ENCODE results near the gene PCSK6. TPM values are rescaled to one million over a fixed set of nuclear protein-coding genes. Genes with fewer than 3 reads are reported as not detected.

PCSK6 gene
- total RNA-seq, 2 donors from 2014 or later = 29.9 to 39.5 TPM

DNA sequence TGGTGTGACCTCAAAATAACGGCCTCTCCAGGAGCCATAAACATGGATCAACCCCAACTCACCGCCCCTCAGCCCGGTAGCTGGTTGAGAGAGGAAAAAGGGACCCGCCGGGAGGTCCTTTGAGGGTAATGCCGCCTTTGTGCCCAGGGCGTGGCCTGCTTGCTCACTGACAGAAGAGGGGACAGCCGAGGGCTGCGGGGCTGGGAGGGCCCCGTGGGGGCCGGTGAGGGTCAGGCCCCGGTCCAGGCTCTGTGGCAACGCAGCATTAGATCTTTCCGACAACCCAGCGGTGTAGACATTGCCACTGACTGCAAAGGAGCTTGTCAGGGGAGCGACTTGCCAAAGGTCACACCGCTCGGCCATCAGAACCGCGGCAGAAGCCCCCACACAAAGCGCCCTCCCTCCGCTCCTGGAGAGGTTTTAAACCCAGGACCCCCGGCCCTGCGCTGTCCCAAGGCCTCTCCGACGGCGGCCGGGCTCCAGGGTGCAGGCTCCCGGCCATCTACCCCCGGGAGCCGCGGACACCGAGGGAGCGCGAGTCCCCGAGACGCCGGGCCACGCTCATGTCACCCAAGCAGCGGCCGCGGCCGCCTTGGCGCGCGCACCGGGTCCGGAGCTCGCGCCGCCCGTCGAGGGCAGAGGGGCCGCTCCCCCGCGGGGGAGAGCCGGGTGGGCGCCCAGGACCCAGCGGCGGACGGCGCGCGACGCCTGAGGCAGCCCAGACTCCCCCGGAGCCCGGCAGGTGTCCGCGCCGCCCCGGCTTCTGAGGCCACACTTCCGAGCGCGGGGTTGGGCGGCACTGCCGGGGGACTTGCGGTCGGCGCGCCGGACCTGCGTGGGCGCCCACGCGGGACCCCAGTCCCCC, 975 bp downstream of the PCSK6 start:
- no peak for TF ChIP-seq CTCF (IDR thresholded peaks at IDR 0.05)
- peak overlapping the region; percentile 47 for H3K4me3 ChIP-seq
- no peaks in the 10 kb centered on the region for H3K9me3 ChIP-seq
- H3K27me3 ChIP-seq = no peaks in the 10 kb centered on the region
- peak overlapping the region; percentile 34 to 59 for H3K9ac ChIP-seq (ENCODE audit: low read depth in 2 of 2, low read length in 2 of 2)
- no peaks in the 10 kb centered on the region for H3K36me3 ChIP-seq
- no peaks in the 10 kb centered on the region for H3K4me1 ChIP-seq
- no peak overlapping the region for H3K27ac ChIP-seq
- intact Hi-C loops (cut with DNase I) = no loop called here
- no peak for DNase-seq

DNA sequence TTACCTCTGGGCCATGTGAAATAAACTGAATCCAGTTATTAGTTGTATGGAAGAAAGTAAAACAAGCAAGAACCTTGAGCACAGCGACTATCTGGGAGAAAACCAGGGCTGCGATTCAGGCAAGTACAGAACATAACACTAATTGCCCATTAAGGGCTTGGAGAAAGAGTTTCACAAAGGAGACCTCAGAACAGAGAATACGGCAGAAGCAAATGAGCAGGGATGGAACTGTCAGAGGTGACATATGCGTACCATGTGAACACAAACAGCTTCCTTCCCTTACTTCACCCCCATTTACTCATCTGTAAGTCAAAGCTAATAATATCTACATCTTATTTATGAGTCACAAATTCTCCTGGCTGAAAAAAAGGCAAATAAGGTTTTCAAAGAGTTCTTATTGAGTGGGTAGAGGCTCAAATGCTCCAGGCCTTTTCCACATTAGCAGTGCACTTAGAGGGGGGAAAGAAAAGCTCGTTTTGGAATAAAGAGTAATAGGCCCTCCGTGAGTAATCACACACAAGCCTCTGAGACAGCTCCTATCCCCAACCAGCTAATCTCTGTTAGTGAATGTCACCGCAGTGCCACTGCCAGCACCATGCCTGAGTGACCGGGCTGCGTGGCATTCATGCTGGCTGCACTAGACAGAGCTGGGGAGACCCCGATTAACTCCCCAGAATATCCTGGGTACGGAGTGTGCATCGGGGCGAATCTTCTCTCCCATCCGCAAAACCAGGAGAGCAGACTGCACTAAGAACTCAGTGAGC, 2.6 kb downstream of the PCSK6 start:
- Histone ChIP-seq H3K36me3 (no peaks in the 10 kb centered on the region), H3K9me3 (no peaks in the 10 kb centered on the region), H3K9ac (ENCODE audit: low read depth in 2 of 2, low read length in 2 of 2) (no peak overlapping the region), H3K27me3 (no peaks in the 10 kb centered on the region), H3K4me1 (no peaks in the 10 kb centered on the region), H3K4me3 (no peak overlapping the region), H3K27ac (no peak overlapping the region)
- intact Hi-C loops (cut with DNase I) = no loop called here
- no peak for DNase-seq
- no peak for TF ChIP-seq CTCF (IDR thresholded peaks at IDR 0.05)

GRCh38 chr15:101483462-101483861, 6.0 kb downstream of the PCSK6 start:
- Histone ChIP-seq H3K27me3 (no peaks in the 10 kb centered on the region), H3K4me1 (no peaks in the 10 kb centered on the region), H3K27ac (peak overlapping the region; percentile 19), H3K36me3 (no peaks in the 10 kb centered on the region), H3K9ac (ENCODE audit: low read depth in 2 of 2, low read length in 2 of 2) (no peak overlapping the region), H3K4me3 (no peak overlapping the region), H3K9me3 (no peaks in the 10 kb centered on the region)
- intact Hi-C loops (cut with DNase I) = no loop called here
- DNase-seq = no peak
- no peak for TF ChIP-seq CTCF (IDR thresholded peaks at IDR 0.05)

- Histone ChIP-seq H3K4me3 (no peak overlapping the region), H3K27ac (peak overlapping the region; percentile 19), H3K9me3 (no peaks in the 10 kb centered on the region), H3K9ac (ENCODE audit: low read depth in 2 of 2, low read length in 2 of 2) (peak overlapping the region in 1 of 2 donors; percentile 47), H3K36me3 (no peaks in the 10 kb centered on the region), H3K27me3 (no peaks in the 10 kb centered on the region), H3K4me1 (peaks cover 4% of the 10 kb centered on the region)
- no peak for DNase-seq
- intact Hi-C loops (cut with DNase I) = no loop called here
- no peak for TF ChIP-seq CTCF (IDR thresholded peaks at IDR 0.05)
These were observed 6.8 kb downstream of the PCSK6 start for GRCh38 chr15:101482526-101483371.

- Histone ChIP-seq H3K4me1 (peaks cover 4% of the 10 kb centered on the region), H3K9ac (ENCODE audit: low read depth in 2 of 2, low read length in 2 of 2) (no peak overlapping the region), H3K27me3 (no peaks in the 10 kb centered on the region), H3K27ac (no peak overlapping the region), H3K36me3 (no peaks in the 10 kb centered on the region), H3K4me3 (no peak overlapping the region), H3K9me3 (no peaks in the 10 kb centered on the region)
- intact Hi-C loops (cut with DNase I) = no loop called here
- no peak for TF ChIP-seq CTCF (IDR thresholded peaks at IDR 0.05)
- DNase-seq = no peak
These were observed 7.5 kb downstream of the PCSK6 start for GRCh38 chr15:101481917-101482525.
